Keratinocyte (primary cell): Measurements from ENCODE around the gene DCAF4. TPM values are rescaled to one million over a fixed set of nuclear protein-coding genes. Genes with fewer than 3 reads are reported as not detected.

Experiments used
- DNase-seq: peaks from one replicate; pipeline ENCODE4 v3.0.0-alpha.2; 2011; ENCODE audit warnings: low read depth, missing footprints, low spot score
- FAIRE-seq: peaks from 2 replicates; lab custom pipeline; 2011; peaks lifted over from hg19 to GRCh38; lab: Jason Lieb, UNC
- H2AFZ ChIP-seq: 2 replicates; pipeline ENCODE4 v1.6.0; 2012; ENCODE audit warnings: low read length, control low read depth, inconsistent platforms; ENCODE audit not compliant: control insufficient read depth
- H3K27ac ChIP-seq: 2 replicates; pipeline ENCODE4 v1.5.1; 2011; ENCODE audit warnings: low read length; ENCODE audit not compliant: control insufficient read depth, insufficient read depth
- H3K27me3 ChIP-seq: 3 replicates; pipeline ENCODE4 v1.6.0; 2011; ENCODE audit warnings: low read length; ENCODE audit not compliant: control insufficient read depth, insufficient read depth; ENCODE audit errors: extremely low read depth
- H3K36me3 ChIP-seq, 2 experiments: 2 replicates in 1 of 2; 3 replicates in 1 of 2; pipeline ENCODE4 v1.5.1; 2011; ENCODE audit warnings: low read length in 2 of 2, mild to moderate bottlenecking in 1 of 2; ENCODE audit not compliant: control insufficient read depth in 2 of 2, insufficient read depth in 2 of 2; ENCODE audit errors: extremely low read depth in 1 of 2
- H3K4me1 ChIP-seq: 3 replicates; pipeline ENCODE4 v1.5.1; 2011; ENCODE audit warnings: low read length; ENCODE audit not compliant: control insufficient read depth, insufficient read depth; ENCODE audit errors: extremely low read depth
- H3K4me2 ChIP-seq: 3 replicates; pipeline ENCODE4 v1.6.0; 2011; ENCODE audit warnings: low read depth, low read length; ENCODE audit not compliant: control insufficient read depth, insufficient read depth; ENCODE audit errors: extremely low read depth
- H3K4me3 ChIP-seq, 3 experiments: fragments of 200-600 bp in 1 of 3; sonication (generic) in 1 of 3; 2 replicates in 2 of 3; 3 replicates in 1 of 3; pipeline ENCODE4 v1.5.1; 2011 to 2016; ENCODE audit warnings: low read length in 3 of 3, mild to moderate bottlenecking in 3 of 3, control low read depth in 2 of 3, inconsistent platforms in 1 of 3, low read depth in 1 of 3, mixed read lengths in 1 of 3, mixed run types in 1 of 3, moderate library complexity in 1 of 3; ENCODE audit not compliant: control insufficient read depth in 2 of 3, insufficient read depth in 2 of 3; ENCODE audit errors: extremely low read depth in 1 of 3
- H3K79me2 ChIP-seq: 2 replicates; pipeline ENCODE4 v1.6.0; 2012; ENCODE audit warnings: low read length; ENCODE audit not compliant: control insufficient read depth, insufficient read depth
- H3K9ac ChIP-seq: 3 replicates; pipeline ENCODE4 v1.6.0; 2011; ENCODE audit warnings: low read length; ENCODE audit not compliant: control insufficient read depth, insufficient read depth; ENCODE audit errors: extremely low read depth
- H3K9me1 ChIP-seq: 3 replicates; pipeline ENCODE4 v1.6.0; 2011; ENCODE audit warnings: low read length; ENCODE audit not compliant: control insufficient read depth, insufficient read depth; ENCODE audit errors: extremely low read depth
- H3K9me3 ChIP-seq: 2 replicates; pipeline ENCODE4 v1.5.1; 2012; ENCODE audit warnings: low read depth, low read length; ENCODE audit not compliant: control insufficient read depth
- H4K20me1 ChIP-seq: 3 replicates; pipeline ENCODE4 v1.6.0; 2011; ENCODE audit warnings: low read length; ENCODE audit not compliant: control insufficient read depth, insufficient read depth; ENCODE audit errors: extremely low read depth
- CTCF ChIP-seq, 3 experiments: IDR thresholded peaks in 1 of 3; conservative IDR thresholded peaks in 1 of 3; optimal IDR thresholded peaks in 1 of 3; 2 replicates in 2 of 3; 3 replicates in 1 of 3; pipeline versions ENCODE3 to v1.5.1; 2011; ENCODE audit warnings: low read length in 3 of 3, mild to moderate bottlenecking in 3 of 3, moderate library complexity in 2 of 3, control low read depth in 1 of 3, inconsistent platforms in 1 of 3; ENCODE audit not compliant: insufficient read depth in 2 of 3; ENCODE audit errors: extremely low read depth in 1 of 3
- EZH2 ChIP-seq: IDR thresholded peaks from one replicate; pipeline ENCODE4 v1.6.1; 2012; ENCODE audit warnings: inconsistent platforms, mild to moderate bottlenecking, low read length, moderate library complexity
- dilution Hi-C: fragments of 300-500 bp; cut with MboI; formaldehyde crosslinking; loops from one replicate; pipeline ENCODE4 v1.7.0; 2020; ENCODE audit warnings: low sequenced_read_pairs; ENCODE audit not compliant: extremely low pct_ligation_motif_present
- polyA plus RNA-seq, 5 experiments: library from polyadenylated mRNA; depleted of rRNA in 3 of 5; stranded (reverse) in 3 of 5; stranded (forward) in 1 of 5; unstranded in 1 of 5; fragments of >200 nt; gene quantifications; 1 replicate in 1 of 5; 2 replicates in 3 of 5; 3 replicates in 1 of 5; pipeline versions ENCODE4 v1.2.1 to v1.2.3, GENCODE V29; 2011 to 2012; ENCODE audit warnings: missing spikeins in 2 of 5, low read depth in 1 of 5, low replicate concordance in 1 of 5

Gene DCAF4
- polyA plus RNA-seq, 1 donor (not counting 4 experiments of a cell fraction or from before 2014, with no cell fraction given), result 26.1 TPM

GRCh38 chr14:72882463-72882862, 43.8 kb upstream of the DCAF4 start:
- H3K9ac ChIP-seq, result no peak overlapping the region
- H3K79me2 ChIP-seq, result no peaks in the 10 kb centered on the region
- FAIRE-seq (no peak), DNase-seq (no peak)
- no peak overlapping the region for H3K27ac ChIP-seq
- no peaks in the 10 kb centered on the region for H3K9me3 ChIP-seq
- H3K27me3 ChIP-seq, result peaks cover 3% of the 10 kb centered on the region
- no peak overlapping the region for H2AFZ ChIP-seq
- no peak for TF ChIP-seq EZH2
- no peak for TF ChIP-seq CTCF (optimal IDR thresholded peaks at IDR 0.05 in 1 of 3, IDR thresholded peaks at IDR 0.05 in 1 of 3, conservative IDR thresholded peaks at IDR 0.05 in 1 of 3; ENCODE audit: extremely low read depth in 1 of 3, insufficient read depth in 2 of 3, low read length in 3 of 3)
- no peaks in the 10 kb centered on the region for H3K36me3 ChIP-seq
- no peaks in the 10 kb centered on the region for H3K4me1 ChIP-seq
- dilution Hi-C loops, result no loop called here
- H3K4me3 ChIP-seq, result no peak overlapping the region
- H3K4me2 ChIP-seq, result no peak overlapping the region
- no peaks in the 10 kb centered on the region for H3K9me1 ChIP-seq
- H4K20me1 ChIP-seq, result no peaks in the 10 kb centered on the region

GRCh38 chr14:72883109-72883508, 43.2 kb upstream of the DCAF4 start:
- H4K20me1 ChIP-seq, result no peaks in the 10 kb centered on the region
- no peak overlapping the region for H3K4me2 ChIP-seq
- DNase-seq (no peak), FAIRE-seq (no peak)
- no peaks in the 10 kb centered on the region for H3K9me1 ChIP-seq
- H3K9ac ChIP-seq, result no peak overlapping the region
- no peaks in the 10 kb centered on the region for H3K36me3 ChIP-seq
- no peaks in the 10 kb centered on the region for H3K4me1 ChIP-seq
- no peak overlapping the region for H2AFZ ChIP-seq
- H3K4me3 ChIP-seq, result no peak overlapping the region
- no peak overlapping the region for H3K27ac ChIP-seq
- H3K9me3 ChIP-seq, result no peaks in the 10 kb centered on the region
- dilution Hi-C loops, result no loop called here
- TF ChIP-seq EZH2 (no peak), CTCF (optimal IDR thresholded peaks at IDR 0.05 in 1 of 3, IDR thresholded peaks at IDR 0.05 in 1 of 3, conservative IDR thresholded peaks at IDR 0.05 in 1 of 3; ENCODE audit: extremely low read depth in 1 of 3, insufficient read depth in 2 of 3, low read length in 3 of 3) (no peak)
- H3K79me2 ChIP-seq, result no peaks in the 10 kb centered on the region
- H3K27me3 ChIP-seq, result peaks cover 6% of the 10 kb centered on the region
